SU-DHL-6 (cell line): Measurements from ENCODE around the gene STEAP4.

ENCODE experiments used
- EZH2phosphoT487 ChIP-seq: fragments of 200-600 bp; sonication (generic), shearing (Covaris generic); conservative IDR thresholded peaks from 2 replicates; pipeline ENCODE4 v1.6.1; 2018; ENCODE audit warnings: mild to moderate bottlenecking, antibody characterized with exemption, low read length, moderate library complexity, mixed read lengths
- TF ChIP-seq, protein P1 (sequence below): fragments of 200-600 bp; sonication (generic); IDR thresholded peaks from one replicate; pipeline ENCODE4 v1.5.1; 2017; ENCODE audit warnings: antibody characterized with exemption, mild to moderate bottlenecking, low read length, moderate library complexity; ENCODE audit not compliant: insufficient read depth, poor library complexity, severe bottlenecking

DNA sequence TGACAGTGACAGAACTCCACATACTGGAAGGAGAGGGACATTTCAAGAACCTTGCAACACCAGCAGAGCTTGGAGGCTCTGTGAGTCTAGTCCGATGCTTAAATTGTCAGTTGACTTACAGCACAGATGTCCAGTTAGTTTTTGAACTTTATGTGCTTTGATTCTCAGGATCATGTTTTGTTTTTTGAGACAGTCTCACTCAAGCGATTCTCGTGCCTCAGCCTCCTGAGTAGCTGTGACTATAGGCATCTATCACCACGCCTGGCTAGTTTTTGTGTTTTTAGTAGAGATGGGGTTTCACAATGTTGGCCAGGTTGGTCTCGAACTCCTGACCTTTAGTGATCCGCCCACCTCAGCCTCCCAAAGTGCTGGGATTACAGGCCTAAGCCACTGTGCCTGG, 31.8 kb upstream of the STEAP4 start:
- TF ChIP-seq, protein P1, sequence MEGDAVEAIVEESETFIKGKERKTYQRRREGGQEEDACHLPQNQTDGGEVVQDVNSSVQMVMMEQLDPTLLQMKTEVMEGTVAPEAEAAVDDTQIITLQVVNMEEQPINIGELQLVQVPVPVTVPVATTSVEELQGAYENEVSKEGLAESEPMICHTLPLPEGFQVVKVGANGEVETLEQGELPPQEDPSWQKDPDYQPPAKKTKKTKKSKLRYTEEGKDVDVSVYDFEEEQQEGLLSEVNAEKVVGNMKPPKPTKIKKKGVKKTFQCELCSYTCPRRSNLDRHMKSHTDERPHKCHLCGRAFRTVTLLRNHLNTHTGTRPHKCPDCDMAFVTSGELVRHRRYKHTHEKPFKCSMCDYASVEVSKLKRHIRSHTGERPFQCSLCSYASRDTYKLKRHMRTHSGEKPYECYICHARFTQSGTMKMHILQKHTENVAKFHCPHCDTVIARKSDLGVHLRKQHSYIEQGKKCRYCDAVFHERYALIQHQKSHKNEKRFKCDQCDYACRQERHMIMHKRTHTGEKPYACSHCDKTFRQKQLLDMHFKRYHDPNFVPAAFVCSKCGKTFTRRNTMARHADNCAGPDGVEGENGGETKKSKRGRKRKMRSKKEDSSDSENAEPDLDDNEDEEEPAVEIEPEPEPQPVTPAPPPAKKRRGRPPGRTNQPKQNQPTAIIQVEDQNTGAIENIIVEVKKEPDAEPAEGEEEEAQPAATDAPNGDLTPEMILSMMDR: no peak
- TF ChIP-seq EZH2phosphoT487: no peak
